NCI-H748 (cell line): ENCODE results near the gene OLFML2B.

Experiments used
- DNase-seq: peaks from one replicate; lab custom pipeline; 2025; ENCODE audit not compliant: unreplicated experiment; lab: John Stamatoyannopoulos, UW

Gene OLFML2B

GRCh38 chr1:161948435-161948834 lies 75.2 kb downstream of the OLFML2B start:
- no peak for DNase-seq

- DNase-seq = no peak
Measured at GRCh38 chr1:161946071-161946987, 77.3 kb downstream of the OLFML2B start.

GRCh38 chr1:161945306-161946060 lies 78.2 kb downstream of the OLFML2B start:
- no peak for DNase-seq

GRCh38 chr1:161944381-161944780 lies 79.3 kb downstream of the OLFML2B start:
- no peak for DNase-seq

- no peak for DNase-seq
Measured at GRCh38 chr1:161943737-161944136, 79.9 kb downstream of the OLFML2B start.

GRCh38 chr1:161941726-161942436 lies 81.8 kb downstream of the OLFML2B start:
- DNase-seq = no peak

GRCh38 chr1:161940866-161941591 lies 82.6 kb downstream of the OLFML2B start:
- DNase-seq = no peak

- no peak for DNase-seq
Measured at GRCh38 chr1:161936786-161937185, 86.9 kb downstream of the OLFML2B start.

- no peak for DNase-seq
Measured at GRCh38 chr1:161935264-161935663, 88.4 kb downstream of the OLFML2B start.

- DNase-seq = no peak
Measured at GRCh38 chr1:161933592-161934588, 89.8 kb downstream of the OLFML2B start.
